ENCODE data around the gene CEP120.

- TF ChIP-seq REST (IDR thresholded peaks at IDR 0.05; ENCODE audit: insufficient replicate concordance, low read depth) (no peak), GABPA (IDR thresholded peaks at IDR 0.05; ENCODE audit: low read depth) (no peak), CTCF (IDR thresholded peaks at IDR 0.05; ENCODE audit: insufficient read depth, low read length) (no peak), POLR2AphosphoS5 (IDR thresholded peaks at IDR 0.05; ENCODE audit: low read depth) (no peak), SPI1 (IDR thresholded peaks at IDR 0.05; ENCODE audit: borderline replicate concordance, low read depth) (no peak)
Observed at GRCh38 chr5:123297198-123297831, 125.9 kb downstream of the CEP120 start.

Measured in HL-60 (cell line).